HG02884 (cell line): ENCODE measurements around the gene FAM120B.

ENCODE experiments used
- ATAC-seq: cut with Tn5 transposase; IDR thresholded peaks from one replicate; pipeline ENCODE4 v1.9.1; 2021; ENCODE audit warnings: mild to moderate bottlenecking, moderate library complexity; ENCODE audit not compliant: unreplicated experiment

FAM120B gene

DNA sequence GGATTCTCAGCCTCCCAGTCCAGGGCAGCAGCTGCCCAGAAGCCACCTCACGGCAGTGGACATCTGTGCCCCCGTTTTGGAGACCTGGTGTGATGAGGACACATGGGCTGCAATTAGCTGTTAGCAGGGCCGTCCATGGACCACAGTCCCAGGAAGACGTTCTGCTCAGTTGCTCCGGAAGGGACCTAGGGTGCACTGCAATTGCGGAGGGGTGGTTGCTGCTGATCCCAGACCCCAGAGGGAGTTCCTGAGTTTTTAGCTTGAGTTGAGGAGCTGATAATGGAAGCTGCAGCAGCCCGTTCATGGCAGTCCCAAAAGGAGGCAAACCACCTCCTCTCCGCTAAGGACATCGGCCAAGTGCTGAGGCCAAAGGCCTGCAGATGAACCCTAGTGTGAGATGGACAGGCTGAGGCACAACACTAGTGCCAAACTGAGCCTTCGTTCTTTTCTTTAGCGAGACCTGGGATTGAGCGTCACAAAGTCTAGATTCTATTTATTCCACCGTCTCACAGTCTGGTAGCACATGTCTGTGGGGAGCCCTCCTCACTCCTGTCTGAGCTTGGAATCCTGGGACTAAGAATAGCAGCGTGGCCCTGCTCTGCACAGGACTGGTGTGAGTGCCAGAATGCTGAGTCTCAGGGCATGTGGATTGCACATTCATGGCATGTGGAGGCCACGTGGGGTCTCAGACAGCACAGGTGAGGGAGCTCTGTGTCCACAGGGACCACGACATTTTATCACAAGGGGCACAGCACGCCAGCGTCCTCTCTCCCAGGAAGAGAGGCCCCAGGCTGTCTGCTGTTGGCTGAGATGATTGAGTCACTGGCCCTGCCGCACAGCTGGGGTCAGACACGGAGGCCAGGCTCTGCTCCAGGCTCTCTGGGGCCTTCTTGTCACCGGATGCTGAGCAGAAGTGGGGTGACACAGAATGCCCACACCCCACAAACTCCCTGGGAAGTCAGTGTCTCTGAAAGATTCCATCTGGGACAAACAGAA lies 133.1 kb downstream of the FAM120B start:
- no peak for ATAC-seq

DNA sequence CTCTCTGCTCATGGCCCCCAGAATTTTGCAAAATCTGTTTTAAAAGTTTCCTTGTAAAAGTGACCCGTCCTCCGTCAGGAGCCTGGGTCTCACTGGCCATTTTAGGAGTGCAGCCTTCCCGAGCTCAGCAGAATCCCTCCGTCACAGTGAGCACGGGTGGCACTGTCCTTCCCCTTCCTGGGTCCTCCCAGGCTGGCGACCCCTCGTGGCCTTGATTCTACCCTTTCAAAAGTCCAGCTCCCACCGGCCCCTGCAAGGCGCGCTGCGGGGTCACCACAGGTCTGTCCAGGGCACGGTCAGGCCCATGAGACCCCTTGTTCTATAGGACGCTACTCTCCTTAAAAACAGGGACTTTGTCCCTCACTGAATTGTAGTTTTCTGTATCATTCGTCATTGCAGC lies 133.9 kb downstream of the FAM120B start:
- no peak for ATAC-seq

DNA sequence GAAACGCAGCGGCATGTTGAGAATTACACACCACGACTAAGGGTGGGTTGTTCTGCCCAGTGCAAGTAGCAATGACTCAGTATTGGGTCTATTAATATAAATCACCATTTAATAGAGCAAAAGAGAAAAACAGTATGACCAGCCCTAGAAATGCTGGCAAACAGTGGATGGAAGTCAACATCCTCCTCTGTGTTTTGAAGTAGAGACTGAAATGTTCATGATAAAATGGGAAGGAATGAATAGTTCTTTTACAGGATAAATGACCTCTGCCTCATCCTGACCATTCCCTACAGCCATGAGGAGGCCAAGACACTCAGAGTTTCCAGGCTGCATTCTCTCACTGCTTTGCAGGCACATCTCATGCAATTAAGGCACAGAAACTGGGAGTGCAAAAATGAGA lies 134.8 kb downstream of the FAM120B start:
- no peak for ATAC-seq

DNA sequence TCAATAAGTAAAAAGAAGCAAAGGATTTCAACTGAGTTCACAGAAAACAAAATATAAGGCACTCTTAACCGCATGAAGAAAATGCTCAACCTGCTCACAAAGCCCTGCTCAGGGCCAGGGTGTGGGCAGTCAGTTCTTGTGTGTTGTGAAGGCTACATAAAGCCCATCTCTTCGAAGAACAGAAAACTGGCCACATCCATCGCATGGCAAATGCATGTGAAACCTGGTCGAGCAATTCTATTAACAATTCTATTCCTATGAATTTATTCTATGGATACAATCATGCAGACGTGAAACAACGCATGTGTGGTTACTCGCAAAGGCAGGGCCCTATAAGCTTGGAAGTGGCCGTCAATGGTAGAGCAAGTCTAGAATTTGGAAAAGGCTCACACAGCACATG lies 136.0 kb downstream of the FAM120B start:
- ATAC-seq: no peak

DNA sequence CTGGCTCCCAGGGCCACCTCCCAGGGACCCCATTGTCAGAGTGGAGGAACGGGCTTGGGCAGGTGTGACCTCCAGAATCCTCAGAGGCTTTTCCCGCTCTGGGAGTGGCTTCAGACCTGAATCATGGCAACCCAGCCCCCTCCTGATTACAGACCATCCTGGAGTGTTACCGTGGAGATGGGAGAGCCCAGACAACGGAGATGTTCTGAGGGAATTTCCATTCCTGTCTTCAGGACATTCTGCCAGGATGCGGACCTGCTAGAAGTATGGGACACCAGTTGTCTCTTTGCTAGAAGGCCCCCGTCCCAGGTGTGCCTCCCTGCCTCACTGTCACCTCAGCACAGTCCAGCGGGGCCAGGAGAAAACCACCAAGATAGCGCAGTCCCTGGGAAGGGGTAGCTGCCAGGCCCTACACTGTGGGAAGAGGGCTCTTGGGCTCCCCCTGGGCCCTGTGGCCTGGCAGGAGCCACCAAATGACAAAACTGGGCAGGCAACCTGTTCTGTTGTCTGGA lies 136.6 kb downstream of the FAM120B start:
- ATAC-seq: no peak

DNA sequence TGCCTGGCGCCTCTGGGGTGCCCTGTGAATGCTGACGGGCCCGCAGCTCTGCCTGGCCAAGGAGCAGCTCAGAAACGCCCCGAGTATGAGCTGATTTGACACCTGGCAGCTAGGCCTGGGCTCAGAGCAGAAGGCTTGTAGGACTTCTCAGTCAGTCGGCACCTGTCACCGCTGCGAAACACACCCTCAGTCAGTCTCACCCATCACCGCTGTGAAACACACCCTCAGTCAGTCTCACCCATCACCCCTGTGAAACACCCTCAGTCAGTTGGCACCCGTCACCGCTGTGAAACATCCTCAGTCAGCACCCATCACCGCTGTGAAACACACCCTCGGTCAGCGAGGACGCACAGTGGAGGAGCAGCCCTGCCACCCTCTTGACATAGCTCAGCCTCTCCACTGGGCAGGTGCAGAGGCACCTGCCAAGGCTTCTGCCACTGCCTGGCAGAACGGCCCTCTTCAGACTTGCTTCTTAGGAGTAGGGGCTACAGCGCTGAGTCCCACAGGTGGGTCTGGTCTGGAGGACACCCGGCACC lies 137.6 kb downstream of the FAM120B start:
- ATAC-seq: no peak

DNA sequence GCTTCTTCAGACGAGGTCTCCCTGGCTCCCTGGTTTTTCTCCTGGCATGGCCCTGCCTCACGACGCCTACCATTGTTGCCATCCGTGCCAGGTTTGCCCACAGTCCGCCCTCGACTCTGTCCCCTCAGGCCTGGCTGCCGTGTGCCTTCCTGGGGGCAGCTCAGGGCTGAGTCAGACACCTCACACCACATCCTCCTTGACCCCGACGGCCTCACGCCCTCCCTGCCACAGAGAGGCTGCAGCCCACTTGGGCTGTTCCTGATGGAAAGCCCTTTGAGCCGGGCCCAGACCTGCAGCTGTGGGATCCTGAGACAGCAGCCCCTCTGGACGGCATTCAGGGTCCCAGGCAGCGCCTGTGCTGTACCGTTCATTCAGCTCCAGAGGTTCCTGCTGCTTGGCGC lies 138.3 kb downstream of the FAM120B start:
- ATAC-seq: no peak

DNA sequence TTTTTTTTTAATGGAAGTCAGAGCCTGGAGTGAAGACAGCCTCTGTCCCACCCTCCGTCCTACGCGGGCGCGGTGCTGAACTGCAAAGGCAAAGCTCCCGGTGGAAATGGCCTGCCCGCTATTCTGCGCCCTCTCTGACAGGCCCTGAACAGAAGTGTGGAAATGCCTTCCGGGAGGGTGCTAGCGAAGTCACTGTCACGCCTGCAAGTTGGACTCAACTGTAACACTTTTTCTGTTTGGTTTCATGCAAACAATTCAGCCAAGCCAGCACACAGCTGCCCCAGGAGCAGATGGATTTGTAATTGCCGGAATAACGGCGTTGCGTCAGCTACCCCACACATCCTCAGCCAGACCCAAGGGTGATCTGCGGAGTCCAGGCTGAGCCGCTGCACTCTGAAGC lies 138.9 kb downstream of the FAM120B start:
- ATAC-seq: no peak

DNA sequence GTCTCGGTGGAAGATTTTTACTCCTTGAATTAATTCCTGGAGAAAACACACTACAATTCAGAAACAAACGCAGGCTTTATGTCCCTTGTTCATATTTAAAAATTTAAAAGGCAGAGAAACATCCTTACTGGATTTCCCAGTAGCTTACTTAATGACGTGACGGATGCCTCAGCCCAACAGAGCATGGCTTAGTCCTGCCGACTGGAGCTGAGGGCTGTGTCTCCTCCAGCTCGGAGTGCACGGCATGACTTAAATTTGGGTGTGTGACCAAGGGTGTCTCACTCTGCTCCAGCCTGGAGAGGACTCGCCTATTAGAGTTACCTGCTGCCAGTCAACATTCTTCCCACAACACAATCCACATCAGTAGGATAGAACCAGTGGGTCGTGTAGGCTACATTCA lies 139.4 kb downstream of the FAM120B start:
- no peak for ATAC-seq

DNA sequence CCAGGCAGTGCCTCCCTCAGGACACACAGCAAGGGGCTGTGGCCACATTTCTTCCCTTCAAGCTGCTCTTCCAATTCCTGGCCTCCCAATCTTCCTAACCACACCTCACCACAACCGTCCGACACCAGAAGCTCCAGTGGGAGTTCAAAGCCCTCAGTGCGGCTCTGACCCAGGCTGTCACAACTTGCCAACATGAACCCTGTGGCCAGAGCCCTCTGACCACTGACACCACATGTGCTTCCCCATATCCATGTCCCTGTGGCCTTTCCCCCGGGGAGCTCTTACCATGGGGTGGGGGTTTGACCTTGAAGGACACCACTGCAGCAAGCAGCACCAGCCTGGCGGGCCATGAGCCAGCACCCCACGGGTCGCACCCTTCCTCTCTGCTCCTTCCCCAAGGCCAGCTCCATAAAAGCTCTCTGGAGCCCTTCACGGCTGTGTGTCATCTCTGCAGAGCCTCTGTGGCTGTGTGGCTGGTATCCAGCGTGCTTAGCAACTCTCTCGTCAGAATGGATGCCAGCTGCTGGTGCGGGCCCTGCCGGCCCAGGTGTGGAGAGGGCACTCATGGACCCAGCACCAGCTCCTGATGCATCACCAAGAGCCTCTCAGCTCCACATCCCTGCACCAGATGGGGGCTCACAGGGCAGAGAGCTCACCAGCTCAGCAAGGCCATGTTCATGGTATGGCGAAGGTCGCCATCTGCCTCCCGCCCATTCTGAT lies 140.4 kb downstream of the FAM120B start:
- ATAC-seq: no peak

DNA sequence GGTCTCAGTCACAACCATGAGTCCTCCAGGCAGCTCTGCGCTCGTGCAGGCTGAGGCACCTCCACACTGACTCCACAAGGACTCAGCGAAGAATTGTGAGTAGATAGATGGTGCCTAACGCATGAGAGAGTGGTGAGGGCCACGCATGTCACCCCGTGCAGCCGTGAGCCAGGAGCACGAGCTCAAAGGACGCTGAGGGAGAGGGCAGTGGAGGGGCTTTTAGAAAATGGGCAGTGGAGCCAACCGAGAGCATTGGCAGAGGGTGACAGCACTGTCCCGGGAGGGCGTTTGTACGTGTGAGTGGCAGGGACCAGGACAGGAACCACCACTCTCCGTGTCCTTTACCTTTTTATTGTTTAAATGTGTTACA lies 141.0 kb downstream of the FAM120B start:
- ATAC-seq: no peak

DNA sequence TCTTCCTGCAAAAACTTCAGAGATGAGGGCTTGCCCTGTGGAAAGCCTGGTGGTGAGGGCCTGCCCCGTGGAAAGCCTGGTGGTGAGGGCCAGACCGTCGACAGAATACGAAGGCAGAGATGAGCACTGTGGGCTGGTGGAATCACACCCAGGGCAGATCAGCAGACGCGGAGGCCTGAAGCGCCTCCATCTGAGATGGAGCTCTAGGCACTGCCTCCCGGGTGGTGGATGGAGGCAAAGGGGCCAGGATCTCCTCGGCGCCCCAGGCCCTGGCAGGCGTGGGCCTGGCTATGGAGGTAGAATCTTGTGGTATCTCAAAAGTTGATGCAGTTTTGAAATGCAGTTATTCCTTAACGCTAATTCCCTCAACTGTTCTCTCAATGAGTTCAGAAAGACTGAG lies 141.8 kb downstream of the FAM120B start:
- ATAC-seq: no peak

DNA sequence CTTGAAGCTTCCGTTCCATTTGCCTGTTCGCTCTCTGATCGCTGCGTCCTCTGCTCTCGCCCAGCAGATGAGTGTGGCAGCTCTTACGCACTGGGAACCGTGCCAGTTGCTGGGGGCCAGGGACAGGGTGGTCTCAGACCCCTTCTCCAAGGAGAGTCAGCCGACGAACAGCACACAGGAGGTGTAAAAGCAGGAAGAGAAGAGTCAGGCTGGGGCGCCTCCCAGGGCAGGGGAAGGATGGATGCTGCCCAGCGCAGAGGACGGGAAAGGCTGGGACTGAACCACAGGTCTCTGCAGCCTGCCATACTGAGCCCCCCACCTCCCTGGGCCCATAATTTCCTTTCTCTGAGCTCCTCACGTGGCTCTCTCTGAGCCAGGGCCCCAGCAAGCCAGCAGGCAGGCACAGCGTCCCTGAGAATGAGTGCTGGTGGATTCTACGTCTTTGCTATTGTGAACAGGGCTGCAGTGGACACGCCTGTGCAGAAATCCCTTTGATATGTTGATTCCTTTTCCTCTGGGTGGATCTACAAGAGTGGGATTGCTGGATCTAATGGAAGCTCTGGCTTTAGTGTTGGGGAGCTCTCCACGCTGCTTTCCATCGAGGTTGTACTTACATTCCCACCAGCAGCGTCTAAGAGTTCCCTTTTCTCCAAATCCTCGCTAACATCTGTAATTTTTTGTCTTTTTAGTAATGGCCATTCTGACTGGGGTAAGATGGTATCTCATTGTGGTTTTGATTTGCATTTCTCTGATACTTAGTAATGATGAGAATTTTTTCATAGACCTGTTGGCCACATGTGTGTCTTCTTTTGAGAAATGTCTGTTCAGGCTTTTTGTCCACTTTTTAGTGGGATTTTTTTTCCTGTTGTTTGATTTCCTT lies 142.4 kb downstream of the FAM120B start:
- no peak for ATAC-seq

DNA sequence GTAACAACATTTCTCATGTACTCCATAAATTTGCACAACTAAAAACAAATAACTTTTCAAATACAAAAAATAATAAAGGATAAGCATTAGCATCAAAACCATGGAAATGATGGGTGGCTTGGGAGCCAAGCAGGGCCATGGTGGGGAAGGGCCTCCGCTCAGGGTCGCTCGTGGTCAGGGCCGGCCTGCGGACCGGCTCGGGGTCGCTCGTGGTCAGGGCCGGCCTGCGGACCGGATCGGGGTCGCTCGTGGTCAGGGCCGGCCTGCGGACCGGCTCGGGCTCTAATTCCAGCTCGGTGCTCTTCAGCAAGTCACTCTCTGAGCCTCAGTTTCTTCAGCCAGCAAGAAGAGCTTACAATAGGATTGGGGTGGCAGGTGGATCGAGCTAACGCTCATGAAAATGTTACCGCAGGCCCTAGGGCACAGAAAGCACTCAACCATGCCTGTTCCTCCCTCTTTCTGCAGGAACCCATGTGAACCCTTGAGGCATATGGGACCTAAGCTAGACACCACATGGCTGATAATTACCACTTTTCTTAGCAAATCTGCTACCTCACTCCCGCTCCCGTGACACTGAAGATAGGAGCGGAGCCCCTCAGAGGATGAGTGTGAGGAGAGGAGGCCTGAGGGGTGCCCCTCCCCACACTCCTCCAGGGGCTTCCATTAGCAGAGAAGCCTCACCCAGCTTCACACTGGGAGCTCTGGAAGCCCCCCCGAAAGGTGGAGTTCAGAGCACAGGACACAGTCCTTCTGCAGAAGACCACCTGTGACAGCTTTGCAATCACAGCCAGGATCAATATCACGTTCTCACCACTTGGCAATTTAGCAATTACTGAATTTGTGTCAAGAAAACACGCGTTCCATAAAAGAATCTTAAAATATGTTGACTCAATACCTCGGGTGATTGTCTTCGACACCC lies 143.5 kb downstream of the FAM120B start:
- ATAC-seq: no peak

DNA sequence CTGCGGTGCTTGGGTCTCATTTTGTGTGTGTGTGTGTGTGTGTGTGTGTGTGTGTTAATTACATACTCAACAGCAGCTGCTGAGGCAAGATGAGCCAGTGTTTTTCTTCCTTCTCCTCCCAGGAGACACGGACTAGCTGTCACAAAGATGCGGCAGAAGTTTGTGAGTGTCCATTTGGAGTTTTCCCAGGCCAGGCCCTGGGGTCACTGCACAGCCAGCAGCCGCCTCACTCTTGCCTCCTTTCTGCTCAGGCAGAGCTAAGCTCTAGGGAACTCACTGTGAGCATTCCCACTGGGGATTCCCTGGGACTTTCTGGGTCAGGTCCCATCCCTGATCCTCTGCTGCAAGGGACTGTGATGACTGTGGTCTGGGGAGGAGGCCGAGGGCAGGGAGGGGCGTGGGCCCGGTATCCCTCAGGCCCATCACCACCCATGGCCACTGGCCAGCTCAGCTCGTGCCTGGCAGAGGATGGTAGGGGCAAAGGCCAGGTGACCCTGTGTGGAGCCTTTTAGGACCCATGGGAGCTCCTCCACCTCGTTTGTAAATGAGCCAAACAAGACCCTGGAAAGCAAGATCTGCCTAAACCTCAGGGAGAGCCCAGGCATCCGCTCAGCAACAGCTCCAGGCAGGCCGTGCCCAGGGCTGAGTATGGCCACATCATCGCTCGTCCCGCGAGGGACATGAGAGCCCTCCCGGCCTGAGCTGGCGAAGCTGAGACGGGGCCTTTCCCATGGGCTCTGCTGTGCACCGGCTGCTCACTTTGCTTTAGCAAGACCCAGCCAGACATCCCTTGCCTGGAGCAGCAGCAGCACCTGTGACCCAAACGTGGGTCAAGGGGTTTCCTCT lies 144.6 kb downstream of the FAM120B start:
- ATAC-seq: no peak

DNA sequence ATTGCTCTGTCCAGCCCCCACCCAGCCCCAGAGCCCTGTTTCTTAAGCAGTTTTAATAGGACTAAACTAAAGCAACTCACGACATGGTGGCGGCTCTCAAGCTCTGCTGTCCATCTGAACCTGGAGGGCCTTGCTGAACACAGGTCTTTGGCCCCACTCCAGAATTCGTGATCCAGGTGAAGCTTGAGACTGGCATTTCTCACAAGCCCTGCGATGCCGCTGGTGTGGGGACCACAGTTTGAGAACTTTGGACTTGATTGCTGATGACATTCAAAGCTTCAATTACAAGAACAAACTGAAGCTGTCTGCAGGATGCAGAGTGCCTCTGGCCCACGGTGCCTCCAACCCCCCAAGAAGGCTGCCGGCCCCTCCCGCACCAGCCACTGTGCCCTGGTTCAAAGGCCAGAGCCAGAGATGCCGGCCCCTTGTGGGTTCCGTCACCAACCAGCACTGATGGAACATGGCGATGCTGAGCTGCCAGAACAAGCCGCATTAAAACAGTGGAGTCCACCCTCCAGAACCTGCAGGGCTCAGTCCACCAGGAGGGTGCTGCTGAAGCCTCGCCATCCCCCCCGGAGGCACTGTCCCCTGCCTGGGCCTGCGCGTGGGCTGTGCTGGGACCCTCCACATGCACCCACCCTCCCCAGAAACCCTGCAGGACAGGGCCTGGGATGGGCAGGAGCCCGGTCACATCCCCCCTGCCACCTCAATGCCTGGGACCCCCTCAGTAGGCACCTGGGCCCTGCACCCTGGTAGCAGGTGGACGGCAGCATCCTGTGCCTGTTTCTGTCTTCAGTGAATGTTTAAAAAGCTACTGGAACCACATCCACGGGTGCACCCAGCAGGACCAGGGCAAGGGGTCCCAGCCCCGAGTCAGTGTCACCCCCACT lies 145.4 kb downstream of the FAM120B start:
- no peak for ATAC-seq

DNA sequence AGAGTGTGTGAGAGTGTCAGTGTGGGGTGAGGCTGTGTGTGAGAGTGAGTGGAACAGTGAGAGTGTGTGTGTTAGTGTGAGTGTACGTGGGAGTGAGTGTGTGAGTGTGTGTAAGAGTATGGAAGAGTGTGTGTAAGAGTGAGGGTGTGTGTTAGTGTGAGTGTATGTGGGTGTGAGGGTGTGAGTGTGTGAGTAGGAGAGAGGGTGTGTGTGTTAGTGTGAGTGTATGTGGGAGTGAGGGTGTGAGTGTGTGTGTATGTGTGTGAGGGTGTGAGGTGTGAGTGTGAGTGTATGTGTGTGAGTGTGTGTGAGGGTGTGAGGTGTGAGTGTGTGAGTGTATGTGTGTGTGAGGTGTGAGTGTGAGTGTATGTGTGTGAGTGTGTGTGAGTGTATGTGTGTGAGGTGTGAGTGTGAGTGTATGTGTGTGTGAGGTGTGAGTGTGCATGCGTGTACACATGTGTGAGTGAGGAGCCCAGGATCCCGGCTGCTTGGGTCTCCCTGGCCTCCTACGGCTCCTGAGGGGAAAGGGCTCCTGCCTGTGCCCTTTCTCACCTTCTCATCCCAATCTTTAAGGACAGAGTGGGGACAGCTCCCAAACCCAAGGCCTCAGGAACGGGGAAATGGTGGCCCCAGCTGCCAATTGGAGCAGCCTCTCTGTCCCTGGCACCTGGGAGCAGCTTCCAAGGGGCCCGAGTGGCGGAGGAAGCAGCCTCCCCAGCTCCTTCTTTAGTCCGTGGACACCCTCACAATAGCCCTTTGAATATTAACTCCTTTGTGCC lies 146.4 kb downstream of the FAM120B start:
- no peak for ATAC-seq
